Left cardiac atrium (tissue), 4 donors: ENCODE results near the gene ABCA1. TPM values are rescaled to one million over a fixed set of nuclear protein-coding genes. Genes with fewer than 3 reads are reported as not detected.

ENCODE experiments used
- ATAC-seq, 2 donors: fragments of 200-7000 bp; cut with Tn5 transposase; one replicate each; pipeline ENCODE4 v1.9.1; 2020; ENCODE audit warnings: mild to moderate bottlenecking in 2 of 2, moderate library complexity in 2 of 2
- DNase-seq: peaks from one replicate; pipeline ENCODE4 v3.0.0-alpha.2; 2020
- intact Hi-C, 2 donors: fragments of 100-400 bp; cut with DNase I; formaldehyde crosslinking; loops; one replicate each; pipeline versions ENCODE4 v1.14.1 to v1.15.1; 2022 to 2023
- total RNA-seq, 2 donors: library from RNA; stranded (reverse); fragmentation: NEBNext Ultra II Directional; extraction: Animal tissue kit (Norgen Biotek cat#: 25700); gene quantifications; one replicate each; pipeline ENCODE4 v1.2.1, GENCODE V29; 2021
- donor health status: DM: no; HTN: yes; CAD: no.
- donor health status: DM: no; HTN: yes; CAD: no; lungs with severe emphysema.
- donor health status: DM: yes; HTN: yes; CAD: no.
- donor health status: Dilated cardiomyopathy.

Gene ABCA1
- total RNA-seq, 2 donors from 2014 or later: 8.3 to 19.8 TPM

DNA sequence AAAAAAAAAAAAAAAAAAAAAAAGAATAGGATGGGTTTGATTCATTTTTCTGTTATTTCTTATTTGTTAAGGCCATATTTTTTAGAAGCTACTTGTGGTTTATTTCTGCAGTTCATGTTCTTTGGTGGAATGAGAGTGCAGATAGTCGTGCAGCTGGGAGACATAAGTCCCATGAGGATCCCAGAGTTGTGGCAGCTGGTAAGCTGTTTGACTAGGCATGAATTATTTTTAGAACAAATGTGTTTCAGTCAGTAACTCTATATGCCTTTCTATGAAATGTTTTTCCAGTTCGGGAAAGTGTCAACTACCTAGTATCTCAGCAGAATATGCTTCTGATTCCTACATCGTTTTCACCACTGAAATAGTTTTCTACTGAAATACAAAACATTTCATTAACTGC lies 169.0 kb downstream of the ABCA1 start:
- intact Hi-C loops: no loop called here
- no peak for DNase-seq
- peak; percentile 29 to 63 for ATAC-seq

DNA sequence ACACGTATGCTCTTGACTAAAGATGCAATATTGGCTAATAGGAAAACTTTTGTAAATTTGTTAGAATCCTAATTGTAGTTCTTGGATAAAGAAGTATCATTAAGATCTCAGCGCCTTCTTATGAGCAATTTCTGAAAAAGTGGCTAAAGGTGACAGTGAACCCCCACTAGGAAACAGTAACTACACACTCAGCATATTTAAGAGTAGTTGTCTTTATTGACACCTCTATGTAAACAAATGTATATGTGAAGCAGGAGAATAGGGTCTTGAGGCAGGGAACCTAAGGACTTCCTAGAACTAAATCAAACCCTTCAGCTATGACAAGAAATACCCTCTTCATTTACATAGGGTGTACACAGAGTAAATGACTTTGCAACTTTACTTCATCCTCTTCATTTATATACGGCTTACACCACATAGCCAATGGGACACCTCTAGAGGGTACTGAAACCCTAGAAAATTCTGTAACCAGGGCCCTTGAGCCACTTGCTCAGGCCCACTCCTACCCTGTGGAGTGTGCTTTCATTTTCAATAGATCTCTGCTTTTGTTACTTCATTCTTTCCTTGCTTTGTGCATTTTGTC lies 177.7 kb downstream of the ABCA1 start:
- intact Hi-C loops: no loop called here
- ATAC-seq (no peak), DNase-seq (no peak)

- DNase-seq (no peak), ATAC-seq (peak; percentile 13 to 31)
- intact Hi-C loops: loop anchor here in 1 of 2 donors (10.0 kb wide), 1 partner anchor 614 kb away; no protein-coding TSS in a partner anchor
Measured at GRCh38 chr9:104748359-104749031, 179.5 kb downstream of the ABCA1 start.

DNA sequence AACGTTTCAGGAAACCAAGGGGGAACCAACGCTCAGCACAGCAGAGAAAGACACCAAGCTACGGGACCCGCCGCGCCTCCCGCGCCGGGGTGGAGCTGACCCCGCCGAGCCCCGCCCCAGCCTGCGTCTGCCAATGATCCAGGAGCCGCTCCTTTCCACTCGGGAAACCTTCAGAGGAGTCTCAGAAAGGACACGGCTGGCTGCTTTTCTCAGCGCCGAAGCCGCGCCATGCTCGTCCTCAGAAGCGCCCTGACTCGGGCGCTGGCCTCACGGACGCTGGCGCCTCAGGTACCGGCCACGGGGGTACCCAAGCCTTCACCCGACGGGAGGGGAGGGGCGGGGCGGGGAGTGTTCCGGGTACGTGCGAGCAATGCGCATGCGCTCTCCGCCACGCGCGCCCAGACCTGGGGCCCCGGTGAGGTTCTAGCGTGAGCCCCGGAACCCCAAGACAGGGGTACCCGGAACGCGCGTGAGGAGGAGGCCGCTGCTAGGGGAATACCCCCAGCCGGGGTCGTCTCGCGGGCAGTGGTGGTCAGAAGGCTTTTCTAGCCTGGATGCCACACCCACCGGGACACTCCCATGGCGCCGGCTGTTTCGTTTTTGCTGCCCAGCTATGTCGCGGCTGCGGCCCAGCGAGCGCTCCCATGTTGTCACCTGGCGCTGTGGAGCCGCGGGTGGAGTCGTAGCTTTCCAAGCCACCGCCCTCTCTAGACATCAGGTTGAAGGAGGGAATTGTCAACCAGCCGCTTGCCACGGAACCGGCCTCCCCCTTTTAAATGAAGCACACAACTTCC lies 180.2 kb downstream of the ABCA1 start, which contains the start of gene NIPSNAP3A:
Gene NIPSNAP3A (plus strand): TSS at position 119 of the 794 bp plus-strand sequence. CDS start 110 bp downstream, at position 229.
- intact Hi-C loops: loop anchor here in 1 of 2 donors (10.0 kb wide), 1 partner anchor 613 kb away; no protein-coding TSS in a partner anchor
- ATAC-seq: peak; percentile 95 to 97

GRCh38 chr9:104747245-104747564 lies 180.8 kb downstream of the ABCA1 start:
- DNase-seq (no peak), ATAC-seq (peak; percentile 28 to 51)
- intact Hi-C loops: loop anchor here in 1 of 2 donors (10.0 kb wide), 1 partner anchor 612 kb away; no protein-coding TSS in a partner anchor

More for the DNA sequence above, 180.2 kb downstream of the ABCA1 start, which contains the start of gene NIPSNAP3A:
- peak; percentile 90 for DNase-seq

- DNase-seq (no peak), ATAC-seq (no peak)
- intact Hi-C loops: loop anchor here in 1 of 2 donors (10.0 kb wide), 1 partner anchor 612 kb away; no protein-coding TSS in a partner anchor
Measured at GRCh38 chr9:104746798-104747197, 181.2 kb downstream of the ABCA1 start.

DNA sequence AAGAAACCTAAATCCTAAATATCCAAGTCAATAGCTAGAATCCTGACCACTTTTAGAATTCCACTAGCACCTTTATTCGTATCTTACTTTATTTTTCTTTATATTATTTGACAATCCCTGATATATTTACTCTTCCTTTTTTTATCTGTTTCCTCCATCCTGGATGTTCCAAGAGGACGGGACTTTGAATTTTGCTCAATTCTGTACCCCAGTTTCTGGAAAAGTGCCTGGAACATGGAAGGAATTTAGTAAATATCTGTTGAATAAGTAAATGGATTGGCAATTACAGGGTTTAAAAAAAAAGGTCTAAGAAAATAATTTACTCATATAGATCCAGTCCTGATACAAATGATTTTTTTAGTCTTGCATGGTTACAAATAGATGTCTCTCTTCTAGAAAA lies 181.7 kb downstream of the ABCA1 start:
- ATAC-seq (no peak), DNase-seq (no peak)
- intact Hi-C loops: loop anchor here in 1 of 2 donors (10.0 kb wide), 1 partner anchor 611 kb away; no protein-coding TSS in a partner anchor

DNA sequence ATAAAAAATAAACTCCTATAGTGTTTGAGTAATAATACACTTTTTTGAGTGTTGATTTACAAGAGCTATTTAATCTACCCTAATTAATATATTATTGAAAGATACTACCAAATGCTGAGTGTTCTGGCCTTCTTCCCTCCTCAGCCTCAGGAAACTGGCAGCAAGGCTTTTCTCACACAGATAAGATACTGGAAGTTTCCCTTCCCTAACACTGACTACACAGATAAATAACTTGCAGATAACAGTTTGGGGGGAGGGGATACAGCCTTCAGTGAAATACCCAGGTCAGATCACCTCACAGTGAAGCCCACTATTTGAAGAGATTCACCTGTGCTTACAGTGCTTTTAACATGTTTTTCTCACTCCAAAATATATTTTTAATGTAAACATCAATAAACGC lies 182.1 kb downstream of the ABCA1 start:
- ATAC-seq (no peak), DNase-seq (no peak)
- intact Hi-C loops: loop anchor here in 1 of 2 donors (10.0 kb wide), 1 partner anchor 611 kb away; no protein-coding TSS in a partner anchor

DNA sequence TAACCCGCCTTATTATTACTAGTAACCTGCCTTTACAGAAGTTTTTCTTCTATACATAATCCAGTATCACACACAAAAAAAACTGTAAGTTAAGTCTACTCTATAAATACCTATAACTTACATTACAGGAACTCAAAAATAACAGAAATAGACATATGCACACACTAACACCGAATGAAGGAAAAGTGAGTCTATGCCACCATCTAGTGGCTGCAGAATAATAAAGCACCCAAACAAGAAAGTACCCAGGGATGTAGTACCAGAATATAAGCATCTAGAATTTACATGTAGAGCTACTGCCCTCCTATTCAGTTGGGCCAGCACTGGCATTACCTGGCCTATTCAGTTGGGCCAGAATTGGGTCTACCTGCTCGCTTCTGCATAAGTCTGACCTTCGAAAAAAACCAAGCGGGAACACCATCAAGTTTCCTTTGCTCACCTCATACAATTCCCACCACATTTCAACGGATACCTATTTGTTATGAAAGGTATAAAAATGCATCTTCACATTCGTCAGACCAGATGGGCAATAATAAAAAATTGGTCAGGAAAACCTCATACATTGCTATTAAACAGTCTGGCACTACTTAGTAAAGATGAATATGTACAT lies 184.5 kb downstream of the ABCA1 start:
- intact Hi-C loops: loop anchor here in 1 of 2 donors (10.0 kb wide), 1 partner anchor 609 kb away; no protein-coding TSS in a partner anchor
- DNase-seq (no peak), ATAC-seq (peak in 1 of 2 donors; percentile 10)

DNA sequence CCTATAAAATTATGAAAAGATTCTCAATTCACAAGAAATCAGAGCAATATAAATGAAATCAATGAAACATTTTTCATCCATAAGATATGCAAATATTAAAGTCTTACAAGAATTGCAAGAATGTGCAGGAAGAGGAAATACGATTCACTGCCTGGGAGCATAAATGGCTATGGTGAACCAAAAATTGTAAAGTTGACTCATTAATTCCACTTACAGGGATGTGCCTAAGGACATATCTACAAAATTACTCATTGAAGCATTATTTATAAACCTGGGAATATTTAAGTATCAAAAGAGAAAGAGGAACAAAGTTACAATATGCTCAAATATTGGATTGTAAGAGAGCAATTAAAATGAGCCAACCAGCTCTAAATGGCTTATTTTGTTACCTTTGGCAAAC lies 187.3 kb downstream of the ABCA1 start:
- intact Hi-C loops: loop anchor here in 1 of 2 donors (10.0 kb wide), 1 partner anchor 606 kb away; no protein-coding TSS in a partner anchor
- ATAC-seq (no peak), DNase-seq (no peak)

- ATAC-seq: no peak
- intact Hi-C loops: no loop called here
- DNase-seq: no peak
Measured at GRCh38 chr9:104738452-104738851, 189.5 kb downstream of the ABCA1 start.

Other genes with a start within 250 kb of the ABCA1 start
- not detected for gene OR13D1, start 233.6 kb downstream of the ABCA1 start, total RNA-seq
- gene NIPSNAP3A, start 180.5 kb downstream of the ABCA1 start, total RNA-seq: 10 to 100 TPM; 15.4 to 20.3 TPM
- gene NIPSNAP3B, start 164.0 kb downstream of the ABCA1 start, total RNA-seq: 10 to 100 TPM; 15.0 to 15.5 TPM